NCI-H82 treated with DMSO at 0.1 percent for 48 hours (cell line): ENCODE data around the gene DROSHA.
"Not testable (repeated sequence)": the region's sequence is repeated elsewhere in the genome, so short reads cannot be mapped to it uniquely, and the experiment has no call there.

Experiments
- DNase-seq: peaks from one replicate; lab custom pipeline; 2025; ENCODE audit not compliant: unreplicated experiment; lab: John Stamatoyannopoulos, UW

The DROSHA gene

DNA sequence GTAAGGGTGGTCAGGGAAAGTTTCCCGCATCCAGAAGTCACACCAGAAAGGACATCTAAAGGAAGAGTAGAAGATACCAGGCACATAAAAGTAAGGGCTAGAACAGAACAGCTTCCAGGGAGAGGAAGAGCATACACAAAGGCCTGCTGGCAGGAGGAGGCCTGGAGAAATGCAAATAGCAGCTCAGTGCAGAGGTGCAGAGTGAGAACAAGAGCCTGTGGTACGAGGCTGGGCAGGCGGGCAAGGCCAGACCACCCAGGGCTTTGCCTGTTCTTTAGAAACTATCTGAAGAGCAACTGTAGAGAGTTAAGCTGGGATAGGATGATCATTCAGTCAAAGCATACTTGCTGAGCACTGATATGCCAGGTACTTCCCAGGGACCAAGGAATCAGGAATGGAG is 115.3 kb downstream of the DROSHA start:
- DNase-seq: no peak

DNA sequence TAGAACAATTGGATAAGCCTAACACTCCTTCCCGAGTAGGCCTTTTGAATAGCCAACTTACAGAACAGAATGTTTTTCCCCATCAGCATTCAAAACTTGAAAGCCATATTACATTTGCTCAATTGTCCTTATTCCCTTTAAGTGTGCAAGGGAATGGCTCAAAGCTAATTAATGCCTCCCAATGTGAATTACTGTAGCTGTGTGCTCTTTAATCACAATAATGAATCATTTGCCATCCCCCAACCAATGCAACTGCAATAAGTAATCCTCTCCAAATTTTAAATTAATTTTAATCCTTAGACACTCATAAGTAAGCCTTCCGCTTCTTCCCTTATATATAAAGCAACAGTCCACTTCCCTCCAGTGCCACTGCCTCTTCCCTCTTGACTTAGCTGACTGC is 115.9 kb downstream of the DROSHA start:
- DNase-seq: no peak

DNA sequence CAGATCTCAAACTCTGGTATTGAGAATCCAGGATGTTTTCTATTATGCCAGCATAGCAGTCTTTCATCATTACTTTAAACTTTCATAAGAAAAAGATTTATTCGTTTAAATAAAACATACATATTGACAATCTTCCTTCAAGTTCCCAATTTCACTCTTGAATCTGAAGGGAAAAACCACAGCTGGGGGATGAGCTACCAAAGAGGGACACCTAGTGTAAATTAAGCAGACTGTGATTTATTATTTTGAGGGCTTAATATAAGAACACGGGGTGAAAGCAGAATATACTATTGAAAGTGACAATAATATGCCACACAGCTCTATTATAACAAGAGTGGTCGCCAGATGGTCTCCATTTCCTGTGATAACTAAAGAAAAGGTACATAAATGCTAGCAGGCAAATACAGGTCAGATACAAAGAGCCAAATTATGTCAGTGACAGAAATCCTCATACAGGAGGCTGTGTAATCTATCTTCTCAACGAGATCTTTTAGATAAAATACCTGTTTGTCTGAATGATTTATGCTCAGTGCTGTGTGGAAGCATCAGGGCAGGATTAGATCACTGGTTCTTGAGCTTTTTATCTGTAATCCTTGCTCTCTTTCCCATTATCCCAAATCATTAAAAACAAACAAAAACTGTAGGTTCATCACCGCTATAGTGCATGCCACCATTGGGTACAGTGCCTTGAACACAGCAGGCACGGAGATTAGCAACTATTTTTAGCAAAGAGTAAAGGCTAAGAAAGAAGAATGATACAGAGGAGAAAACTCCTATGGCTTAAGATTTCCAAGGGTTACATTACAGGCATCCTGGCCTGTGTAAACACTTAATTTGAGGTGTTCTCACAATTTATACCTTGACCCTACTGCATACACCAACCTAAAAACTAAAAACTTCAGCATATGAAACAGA is 116.6 kb downstream of the DROSHA start:
- no peak for DNase-seq

DNA sequence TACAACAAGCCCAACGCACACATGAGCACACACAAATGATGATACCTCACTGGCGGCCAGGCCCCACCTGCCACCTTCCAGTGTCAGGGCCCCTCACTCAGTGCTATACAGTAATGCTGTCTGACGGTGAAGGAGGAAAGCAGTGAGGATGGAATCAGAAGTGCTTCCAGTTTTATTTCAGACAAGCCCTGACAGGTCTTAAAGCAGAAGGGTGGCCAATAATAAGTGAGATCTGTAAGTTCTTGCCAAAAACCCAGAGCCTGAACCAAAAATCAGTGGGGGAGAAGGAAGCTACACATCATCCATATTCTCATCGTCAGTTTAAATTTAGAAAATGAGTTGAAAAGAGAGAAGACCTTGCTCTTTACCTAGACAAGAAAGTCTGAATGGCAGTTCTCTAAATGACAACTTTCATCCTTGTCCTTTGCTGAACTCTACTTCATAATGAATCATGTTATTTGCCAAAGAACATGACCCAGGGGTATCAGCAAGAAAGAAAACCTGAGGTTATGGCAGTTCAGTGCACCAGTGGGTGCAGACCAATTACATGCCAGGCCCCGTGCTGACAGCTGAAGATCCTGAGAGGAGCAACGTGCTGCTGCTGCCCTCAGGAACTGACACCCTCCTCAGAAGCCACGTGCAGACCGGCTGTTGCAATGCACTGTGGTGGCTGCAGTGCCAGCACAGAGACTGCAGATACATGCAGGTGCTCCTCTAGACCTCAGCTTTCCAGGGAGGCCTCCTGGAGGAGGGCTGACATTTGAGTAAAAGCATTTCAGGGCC is 118.7 kb downstream of the DROSHA start:
- no peak for DNase-seq

DNA sequence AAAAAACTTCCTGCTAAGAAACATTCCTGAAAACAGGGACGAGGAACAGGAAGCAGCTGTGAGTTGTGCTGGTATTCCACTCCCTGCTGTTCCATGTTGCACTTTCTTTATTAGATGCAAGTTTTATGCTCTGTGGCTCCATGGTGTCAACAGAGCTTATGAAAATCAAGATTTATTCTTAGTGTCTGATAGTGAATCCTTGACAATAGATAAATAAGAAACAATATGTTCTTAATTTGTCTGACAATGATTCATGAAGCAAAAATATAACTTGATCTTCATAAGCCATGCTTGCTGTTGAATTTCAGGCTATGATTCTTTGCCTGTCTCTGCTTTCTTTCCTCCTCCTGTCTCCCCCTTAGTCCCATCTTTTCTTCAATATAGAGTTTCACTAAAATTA is 119.6 kb downstream of the DROSHA start:
- no peak for DNase-seq

DNA sequence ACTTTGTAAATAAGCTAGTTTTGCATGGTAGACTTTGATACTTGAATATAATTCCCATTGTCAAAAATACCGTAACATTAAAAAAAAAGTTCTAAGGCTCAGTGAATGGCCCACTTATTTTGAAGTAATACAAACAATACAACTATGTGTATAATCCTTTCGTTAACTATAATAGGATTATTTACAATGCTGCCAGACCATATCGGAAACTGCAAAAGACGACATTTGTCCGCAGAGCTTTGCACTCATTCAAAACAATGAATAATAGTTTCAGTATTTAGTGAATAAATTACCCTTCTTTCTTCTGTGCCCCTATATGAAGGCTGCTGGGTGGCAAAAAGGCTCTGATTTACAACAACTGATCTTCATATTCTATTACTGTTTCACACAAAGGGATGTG is 121.8 kb downstream of the DROSHA start:
- no peak for DNase-seq

DNA sequence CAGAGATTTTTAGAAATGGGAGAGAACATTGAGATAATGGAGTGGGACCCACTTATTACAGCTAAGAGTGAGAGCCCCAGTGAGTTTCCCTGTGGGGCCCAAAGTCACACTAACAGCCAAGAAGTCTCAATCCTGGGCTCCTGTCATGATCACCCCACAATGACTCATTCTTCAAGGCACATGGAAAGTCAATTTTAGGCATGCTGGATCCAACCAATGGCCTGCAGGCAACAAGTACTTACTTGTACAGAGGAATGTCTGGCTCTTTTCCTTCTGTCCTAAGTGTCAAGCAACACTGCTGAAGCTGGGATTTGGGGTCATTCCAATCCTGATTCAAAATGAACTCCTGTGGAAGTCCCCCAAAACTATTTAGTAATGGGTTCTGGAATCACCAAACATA is 123.1 kb downstream of the DROSHA start:
- DNase-seq: no peak

DNA sequence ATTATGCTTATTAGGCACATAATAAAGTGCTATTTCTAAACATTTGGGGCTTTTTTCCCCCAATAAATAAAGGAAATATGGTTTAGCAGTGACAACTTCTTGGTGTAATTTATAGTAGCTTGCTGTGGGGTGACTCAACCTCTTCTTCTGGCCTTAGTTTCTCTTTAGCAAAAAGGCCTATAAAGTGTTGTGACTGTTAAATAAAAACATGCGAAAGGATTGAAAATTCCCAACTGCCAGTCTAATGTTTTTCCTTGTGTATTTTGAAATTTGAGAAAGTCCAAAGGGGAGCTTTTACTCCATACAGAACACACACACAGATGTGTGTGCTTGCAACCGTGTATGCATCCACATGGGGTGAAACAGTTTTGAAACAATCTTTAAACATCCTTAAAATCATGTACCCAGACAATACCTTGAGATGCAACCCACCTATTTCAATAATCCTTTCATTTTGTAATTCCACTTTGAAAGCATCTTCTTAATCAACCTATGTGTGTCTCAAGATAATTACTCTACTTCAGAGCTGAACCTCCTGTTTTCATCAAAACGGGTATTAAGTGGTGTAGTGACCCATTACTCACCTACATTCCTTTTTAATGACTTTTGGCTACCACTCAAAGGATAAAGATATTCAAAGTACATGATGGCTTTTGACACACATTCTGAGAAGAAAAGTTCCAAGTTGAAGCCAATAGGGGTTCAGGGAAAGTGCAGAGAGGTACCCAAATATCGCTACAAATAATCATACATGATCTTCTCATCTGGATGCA is 123.8 kb downstream of the DROSHA start:
- no peak for DNase-seq

DNA sequence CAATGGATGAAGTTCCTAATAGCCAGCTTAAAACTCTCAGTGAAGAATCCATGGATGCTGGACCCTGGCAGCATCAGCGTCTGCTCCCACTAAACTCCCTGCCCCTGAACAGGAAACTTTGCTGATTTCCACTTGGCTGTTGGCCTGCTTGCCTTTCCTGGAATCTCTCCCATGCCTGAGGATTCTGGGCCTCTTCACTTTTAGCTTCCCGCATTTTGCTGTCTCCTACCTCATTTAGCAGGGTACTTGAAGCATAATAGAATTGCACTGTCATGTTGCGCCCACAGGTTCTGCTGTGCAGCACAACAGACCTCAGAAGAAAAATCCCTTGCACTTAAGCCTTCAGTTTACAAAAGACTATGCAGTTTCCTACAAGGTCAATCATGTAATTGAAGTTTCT is 127.6 kb downstream of the DROSHA start:
- DNase-seq: no peak

DNA sequence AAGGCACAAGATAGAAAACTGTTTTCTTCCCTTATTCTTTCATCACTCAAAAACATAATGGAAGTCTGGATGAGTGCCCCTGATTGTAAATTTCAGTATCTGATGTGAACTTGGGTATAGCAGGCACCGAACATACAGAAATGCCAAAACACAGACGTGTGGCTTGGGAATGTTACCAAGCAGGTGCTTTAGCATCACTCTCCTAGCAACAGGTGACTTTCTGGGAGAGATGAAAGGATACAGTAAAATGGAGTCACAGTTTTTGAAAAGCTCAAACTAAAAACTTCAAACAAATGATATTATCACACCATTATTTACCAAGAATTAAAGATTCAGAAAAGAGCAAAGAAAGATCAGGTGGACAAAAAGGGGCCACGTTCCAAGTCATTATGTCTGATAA is 130.2 kb downstream of the DROSHA start:
- DNase-seq: no peak

DNA sequence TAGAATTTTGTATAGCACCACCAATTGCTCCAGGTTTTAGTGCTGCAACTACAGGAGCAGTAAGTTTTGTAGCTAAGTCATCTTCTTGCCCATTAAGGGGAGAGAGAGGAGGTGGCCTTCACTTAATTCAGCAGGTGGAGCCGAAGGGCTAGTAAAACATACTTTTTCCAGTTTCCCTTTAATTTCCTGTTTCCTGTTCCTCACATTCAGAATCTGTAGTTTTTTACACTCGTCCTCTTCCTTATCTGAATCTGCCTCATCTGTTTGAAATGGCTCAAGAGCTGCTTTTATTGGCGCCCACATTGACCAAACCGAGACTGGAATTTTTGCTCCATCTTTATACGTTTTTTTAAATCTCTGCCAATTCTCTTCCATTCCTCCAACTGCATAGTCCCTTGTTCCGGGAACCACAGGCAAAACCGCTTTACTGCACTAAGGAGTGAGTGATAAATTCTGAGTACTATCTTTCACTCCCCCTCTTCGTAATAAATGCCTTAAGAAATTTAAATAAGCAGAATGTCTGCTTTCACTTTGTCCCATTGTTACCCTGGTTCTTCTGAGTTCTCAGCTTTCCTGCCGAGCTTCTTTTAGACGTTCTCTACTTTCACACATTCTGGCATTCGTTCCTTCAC is 133.9 kb downstream of the DROSHA start:
- no peak for DNase-seq

DNA sequence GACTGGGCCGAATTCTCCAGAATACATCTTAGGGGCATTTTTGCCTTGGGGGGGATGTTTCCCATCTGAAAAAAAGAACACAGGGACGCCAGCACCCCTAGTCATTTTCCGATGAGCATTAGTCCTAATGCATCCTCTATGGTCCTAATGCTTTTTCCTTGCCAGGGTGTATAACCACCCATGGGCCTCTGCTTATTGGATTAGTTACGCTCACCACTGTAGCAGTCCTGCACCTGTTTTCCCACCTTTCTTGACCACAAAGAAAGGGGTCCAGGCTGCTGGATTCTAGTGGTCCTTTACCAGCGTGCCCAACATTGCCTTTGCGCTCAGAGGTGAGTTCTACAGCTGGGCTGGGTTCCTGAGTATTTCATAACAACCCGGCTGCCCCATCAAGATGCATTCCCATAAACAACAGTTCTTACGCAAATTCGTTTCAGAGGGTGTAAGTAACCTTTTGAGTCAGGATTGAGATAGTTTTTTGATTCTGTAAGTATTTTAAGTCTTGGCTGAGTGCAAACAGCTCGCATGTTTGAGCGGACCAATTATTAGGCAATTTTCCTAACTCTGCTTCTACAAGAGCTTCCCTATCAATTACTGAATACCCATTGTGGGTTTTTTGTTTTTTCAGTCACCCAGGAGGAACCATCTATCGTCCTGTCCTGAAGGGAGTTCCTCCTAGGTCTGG is 135.1 kb downstream of the DROSHA start:
- DNase-seq: no peak

DNA sequence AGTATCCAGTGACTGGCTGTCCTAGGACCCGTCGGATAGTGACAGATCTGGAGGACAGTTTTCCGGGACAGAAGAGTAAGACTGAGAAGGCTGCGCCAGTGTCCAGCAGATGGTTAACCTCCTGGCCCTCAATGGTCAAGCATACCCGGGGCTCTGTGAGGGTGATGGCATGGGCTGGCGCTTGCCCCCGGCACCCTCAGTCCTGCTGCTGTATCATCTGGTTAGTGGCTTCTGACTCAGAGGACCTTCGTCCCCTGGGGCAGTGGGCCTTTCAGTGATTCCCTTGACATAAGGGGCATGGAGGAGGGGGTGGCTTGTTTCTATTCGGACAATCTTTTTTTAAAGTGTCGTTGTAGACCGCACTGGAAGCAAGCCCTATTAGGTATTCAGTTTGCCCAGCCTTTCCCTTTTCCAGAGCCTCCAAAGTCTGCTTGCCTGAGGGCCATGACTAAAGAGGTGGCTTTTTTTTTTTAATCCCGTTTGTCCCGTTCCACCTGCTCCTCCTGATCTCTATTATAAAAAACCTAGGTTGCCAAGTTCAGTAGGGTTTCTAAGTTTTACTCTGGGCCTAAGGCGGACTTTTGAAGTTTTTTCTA is 136.3 kb downstream of the DROSHA start:
- DNase-seq: not testable (repeated sequence)

DNA sequence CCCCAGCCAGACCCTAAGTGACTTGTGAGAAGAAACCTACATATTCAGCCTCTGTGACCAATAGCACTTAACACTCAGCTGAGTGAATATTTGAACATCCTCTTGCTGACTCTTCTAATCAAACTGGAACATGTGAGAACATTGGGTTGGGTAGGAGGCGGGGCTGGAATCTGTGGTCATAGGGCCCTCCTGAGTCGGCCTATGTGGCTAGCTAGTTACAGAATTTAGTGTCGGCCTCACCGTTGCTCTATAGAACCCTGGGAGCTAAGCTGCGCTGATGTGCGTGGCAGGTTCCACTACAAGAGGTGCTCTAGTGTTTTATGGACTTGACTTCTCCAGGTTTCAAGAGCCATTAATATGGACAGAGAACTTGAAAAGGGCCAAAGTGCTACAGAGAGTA is 138.8 kb downstream of the DROSHA start:
- no peak for DNase-seq

DNA sequence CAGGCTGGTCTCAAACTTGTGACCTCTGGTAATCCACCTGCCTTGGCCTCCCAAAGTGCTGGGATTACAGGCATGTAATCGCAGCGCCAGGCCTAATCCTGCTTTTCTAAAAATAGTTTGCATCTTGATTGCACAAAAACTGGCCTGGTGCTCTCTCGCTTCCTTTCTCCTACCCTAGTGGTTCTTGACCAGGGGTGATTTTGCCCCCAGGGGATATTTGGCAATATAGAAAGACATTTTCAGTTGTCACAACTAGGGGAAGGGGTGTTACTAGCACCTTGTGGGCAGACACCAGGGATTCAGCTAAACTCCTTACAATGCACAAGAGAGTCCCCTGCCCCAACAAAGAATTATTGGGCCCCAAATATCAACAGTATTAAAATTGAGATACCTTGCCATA is 139.8 kb downstream of the DROSHA start:
- no peak for DNase-seq

DNA sequence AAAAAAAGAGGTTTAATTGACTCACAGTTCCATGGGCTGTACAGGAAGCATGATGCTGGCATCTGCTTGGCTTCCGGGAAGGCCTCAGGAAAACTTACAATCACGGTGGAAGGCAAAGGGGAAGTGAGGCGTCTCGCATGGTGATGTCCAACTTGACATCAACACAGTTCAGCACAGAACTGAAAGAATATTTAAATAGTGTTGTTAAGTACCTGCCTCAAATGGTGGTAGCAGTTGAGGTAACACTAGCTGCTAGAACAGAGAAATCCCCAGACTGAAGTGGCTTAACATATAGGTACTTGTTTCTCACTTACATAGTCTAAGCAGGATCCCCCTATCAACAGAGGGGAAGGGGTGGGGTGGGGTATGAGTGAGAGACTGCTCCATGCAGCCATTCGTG is 141.6 kb downstream of the DROSHA start:
- no peak for DNase-seq

DNA sequence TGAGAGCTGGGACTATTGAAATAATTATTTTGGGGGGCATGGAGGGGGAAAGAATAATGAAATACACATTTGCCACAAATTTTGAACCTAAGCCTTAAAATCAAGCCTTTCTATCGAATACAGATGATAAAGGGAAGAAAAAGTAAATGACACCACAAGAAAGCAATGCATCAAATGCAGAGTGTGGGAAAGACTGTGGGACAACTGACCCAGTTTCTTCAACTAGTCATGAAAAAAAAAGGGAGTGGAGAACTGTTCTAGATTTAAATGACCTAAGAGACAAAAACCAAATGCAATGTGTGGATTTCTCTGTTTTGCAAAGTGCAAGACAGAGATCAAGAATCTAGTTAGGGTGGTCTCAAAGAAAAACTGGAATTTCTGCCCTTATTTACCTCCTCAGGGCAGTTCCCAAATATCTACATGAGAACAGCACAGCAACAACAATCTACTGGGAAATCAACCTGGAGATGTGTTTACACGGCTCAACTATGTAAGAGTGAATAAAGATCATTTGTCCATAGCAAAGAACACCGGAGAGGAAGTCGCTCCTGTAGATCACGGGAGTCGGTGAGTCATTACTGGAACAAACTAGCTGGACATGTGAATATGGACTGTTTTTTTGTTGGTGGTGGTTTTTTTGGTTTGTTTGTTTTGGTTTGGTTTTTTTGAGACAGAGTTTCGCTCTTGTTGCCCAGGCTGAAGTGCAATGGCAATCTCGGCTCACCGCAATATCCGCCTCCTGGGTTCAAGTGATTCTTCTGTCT is 145.9 kb downstream of the DROSHA start:
- DNase-seq: no peak

DNA sequence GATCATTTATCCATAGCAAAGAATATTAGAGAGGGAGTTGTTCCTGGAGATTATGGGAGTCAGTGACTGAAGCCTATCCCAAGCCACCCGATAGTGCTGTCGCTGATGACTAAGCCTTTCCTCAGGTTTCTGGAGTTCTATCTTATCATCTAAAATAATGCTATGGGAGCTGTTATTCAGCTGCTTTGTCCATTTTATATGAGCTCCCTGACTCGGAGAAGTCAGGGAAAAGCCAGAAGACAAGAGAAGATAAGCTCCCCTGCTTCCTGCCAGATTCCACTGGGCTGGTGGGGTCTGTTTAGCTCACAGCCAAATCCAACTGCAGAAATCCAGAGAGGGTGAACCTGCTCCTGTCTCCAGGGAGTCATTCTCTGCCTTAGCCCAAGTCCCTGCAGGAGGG is 148.2 kb downstream of the DROSHA start:
- DNase-seq: no peak
